ENCODE data around the gene STARD3. TPM values are rescaled to one million over a fixed set of nuclear protein-coding genes. Genes with fewer than 3 reads are reported as not detected.

STARD3 gene
- total and polyA plus RNA-seq, 9 of the 15 experiments (the other 6 are each of a cell fraction or from before 2014, with no cell fraction given), result 0.63 to 87.0 (median 46.0) TPM

- Histone ChIP-seq H4K20me1 (replicated peaks; ENCODE audit: control insufficient read depth, insufficient read depth, low read length) (peaks cover 2% of the 10 kb centered on the region; the same call in 1 of the 2 replicates), H3K9me3 (replicated peaks; ENCODE audit: control insufficient read depth, insufficient read depth, low read depth, low read length) (no peaks in the 10 kb centered on the region), H2AFZ (ENCODE audit: low read depth, low read length) (peak overlapping the region; percentile 65), H3K9ac (ENCODE audit: insufficient read depth in 1 of 2, low read depth in 2 of 2, low read length in 2 of 2) (peak overlapping the region in 1 of 2 experiments; percentile 96; a peak in 2 of 4 replicates), H3K27ac (ENCODE audit: extremely low read depth, low read depth, low read length) (no peak overlapping the region; the same call in 2 of the 3 replicates), H3K4me1 (replicated peaks in 1 of 2; ENCODE audit: control insufficient read depth in 2 of 2, insufficient read depth in 2 of 2, low read length in 2 of 2) (peaks cover 44 to 46% of the 10 kb centered on the region in 2 experiments), H3K79me2 (ENCODE audit: control insufficient read depth, insufficient read depth, low read length) (peaks cover 36% of the 10 kb centered on the region), H3K27me3 (ENCODE audit: control insufficient read depth in 2 of 2, insufficient read depth in 2 of 2, low read length in 2 of 2) (no peaks in the 10 kb centered on the region), H3K4me2 (ENCODE audit: insufficient read depth, low read length) (peak overlapping the region; percentile 6; the same call in 1 of the 2 replicates), H3K9me1 (ENCODE audit: control insufficient read depth, insufficient read depth, low read length) (no peaks in the 10 kb centered on the region), H3K36me3 (ENCODE audit: control insufficient read depth, insufficient read depth, low read length) (peaks cover 11% of the 10 kb centered on the region; the same call in 2 of the 3 replicates), H3K4me3 (no peak overlapping the region)
- intact Hi-C loops (cut with micrococcal nuclease), result no loop called here
- ChIA-PET POLR2A (interaction anchor here (0.6 to 1.0 kb wide), 2 partner anchors 8 to 50 kb away, joined by 3 read pairs; no protein-coding TSS in a partner anchor), CTCF (ENCODE audit: low intra/inter-chr PET ratio) (interaction anchor here (2.0 kb wide), 1 partner anchor 14 kb away, joined by 12 read pairs; no protein-coding TSS in a partner anchor)
- in situ Hi-C loops (cut with MboI), result no loop called here
- peak; percentile 46 to 57 (median 48) for DNase-seq (ENCODE audit: extremely low read depth in 1 of 4, low spot score in 3 of 4)
- no TSS peak for BruUV-seq (replicated peaks)
- ATAC-seq, result peak; percentile 14; the same call in 1 of the 3 replicates
- no peak for FAIRE-seq
- 66% methylated on average over 8 of the region's 8 CpGs for WGBS (ENCODE audit: insufficient coverage, low coverage, missing lambda C conversion rate)
- no peak for TF ChIP-seq OTX1 (CRISPR knock-in tag; IDR thresholded peaks at IDR 0.05)
- peak; percentile 14 for TF ChIP-seq RBBP5 (IDR thresholded peaks at IDR 0.05; ENCODE audit: borderline replicate concordance, insufficient read depth, low read length, poor library complexity, severe bottlenecking)
Observed at GRCh38 chr17:39635614-39636176, 1.2 kb upstream of the STARD3 start.

- ATAC-seq (peak; percentile 12), FAIRE-seq (no peak), DNase-seq (ENCODE audit: extremely low read depth in 1 of 4, low spot score in 3 of 4) (peak in 1 of 4 experiments; percentile 42)
- H3K9me1 ChIP-seq (ENCODE audit: control insufficient read depth, insufficient read depth, low read length), result no peaks in the 10 kb centered on the region
- H2AFZ ChIP-seq (ENCODE audit: low read depth, low read length), result peak overlapping the region; percentile 89
- H3K79me2 ChIP-seq (ENCODE audit: control insufficient read depth, insufficient read depth, low read length), result peaks cover 45% of the 10 kb centered on the region
- H3K9ac ChIP-seq (ENCODE audit: insufficient read depth in 1 of 2, low read depth in 2 of 2, low read length in 2 of 2), result peak overlapping the region; percentile 86 to 96
- 3% methylated on average over 5 of the region's 6 CpGs for WGBS (ENCODE audit: insufficient coverage, low coverage, missing lambda C conversion rate)
- BruUV-seq (replicated peaks), result TSS peak; percentile 90
- H3K9me3 ChIP-seq (replicated peaks; ENCODE audit: control insufficient read depth, insufficient read depth, low read depth, low read length), result no peaks in the 10 kb centered on the region
- peaks cover 52 to 55% of the 10 kb centered on the region in 2 experiments for H3K4me1 ChIP-seq (replicated peaks in 1 of 2; ENCODE audit: control insufficient read depth in 2 of 2, insufficient read depth in 2 of 2, low read length in 2 of 2)
- POLR2A ChIA-PET, result interaction anchor here (0.6 to 1.5 kb wide), 5 partner anchors 13 to 42 kb away, joined by 3 to 5 read pairs (median 4); partner anchors contain the start of gene TCAP
- in situ Hi-C loops (cut with MboI), result no loop called here
- CTCF ChIA-PET (ENCODE audit: low intra/inter-chr PET ratio), result no interaction called here
- peaks cover 11% of the 10 kb centered on the region; the same call in 2 of the 3 replicates for H3K36me3 ChIP-seq (ENCODE audit: control insufficient read depth, insufficient read depth, low read length)
- no peaks in the 10 kb centered on the region for H3K27me3 ChIP-seq (ENCODE audit: control insufficient read depth in 2 of 2, insufficient read depth in 2 of 2, low read length in 2 of 2)
- TF ChIP-seq KDM1A (IDR thresholded peaks at IDR 0.05), result peak; percentile 38 to 49; a peak in 2 of 4 replicates
- no peak for TF ChIP-seq HMBOX1 (IDR thresholded peaks at IDR 0.05)
- TF ChIP-seq NR2C1 (IDR thresholded peaks at IDR 0.05), result no peak
- TF ChIP-seq NR2C1 (tag; IDR thresholded peaks at IDR 0.05), result no peak
- peak overlapping the region; percentile 91 for H3K27ac ChIP-seq (ENCODE audit: extremely low read depth, low read depth, low read length)
- peak overlapping the region; percentile 78 for H3K4me3 ChIP-seq
- intact Hi-C loops (cut with micrococcal nuclease), result no loop called here
- peak overlapping the region; percentile 94 for H3K4me2 ChIP-seq (ENCODE audit: insufficient read depth, low read length)
- peaks cover 10% of the 10 kb centered on the region; the same call in 1 of the 2 replicates for H4K20me1 ChIP-seq (replicated peaks; ENCODE audit: control insufficient read depth, insufficient read depth, low read length)
Observed at GRCh38 chr17:39636587-39636926, 387 bp upstream of the STARD3 start.
